Endothelial cell of umbilical vein (primary cell): ENCODE results near the gene PDE6B. TPM values are rescaled to one million over a fixed set of nuclear protein-coding genes. Genes with fewer than 3 reads are reported as not detected.

Experiments
- BruUV-seq: library from RNA; stranded (reverse); fragments of 400-500 nt; replicated peaks from 2 replicates; lab custom pipeline; 2021; lab: Mats Ljungman, UMichigan
- CTCF ChIA-PET: fragments of 300-600, 350-600 bp; sonication (Branson Sonifier 250); formaldehyde crosslinking; loops from one replicate; lab custom pipeline; 2021; ENCODE audit warnings: antibody characterized with exemption, inconsistent platforms; lab: Charles Lee
- POLR2A ChIA-PET: fragments of 300-600, 350-600 bp; sonication (Branson Sonifier 250); formaldehyde crosslinking; loops from one replicate; lab custom pipeline; 2021; ENCODE audit warnings: antibody characterized with exemption, inconsistent platforms; lab: Charles Lee
- DNase-seq: peaks from one replicate; pipeline ENCODE4 v3.0.0-alpha.2; 2011; ENCODE audit warnings: low read depth, low spot score
- FAIRE-seq: peaks from 2 replicates; lab custom pipeline; 2011; peaks lifted over from hg19 to GRCh38; lab: Jason Lieb, UNC
- H2AFZ ChIP-seq: 2 replicates; pipeline ENCODE4 v1.6.0; 2012; ENCODE audit warnings: low read depth, low read length, control low read depth, inconsistent platforms
- H3K27ac ChIP-seq: 2 replicates; pipeline ENCODE4 v1.5.1; 2011; ENCODE audit warnings: low read depth, mild to moderate bottlenecking, control low read depth, low read length, moderate library complexity; ENCODE audit not compliant: insufficient read depth
- H3K27me3 ChIP-seq, 2 experiments: 2 replicates each; pipeline versions ENCODE4 v1.6.0 to v1.6.1; 2011; ENCODE audit warnings: low read length in 2 of 2, mixed read lengths in 1 of 2; ENCODE audit not compliant: control insufficient read depth in 2 of 2, insufficient read depth in 2 of 2
- H3K36me3 ChIP-seq, 2 experiments: 2 replicates in 1 of 2; 3 replicates in 1 of 2; pipeline ENCODE4 v1.5.1; 2011; ENCODE audit warnings: low read length in 2 of 2, mild to moderate bottlenecking in 1 of 2, moderate library complexity in 1 of 2; ENCODE audit not compliant: control insufficient read depth in 2 of 2, insufficient read depth in 2 of 2; ENCODE audit errors: extremely low read depth in 1 of 2
- H3K4me1 ChIP-seq: 3 replicates; pipeline ENCODE4 v1.5.1; 2011; ENCODE audit warnings: mild to moderate bottlenecking, low read length; ENCODE audit not compliant: control insufficient read depth, insufficient read depth; ENCODE audit errors: extremely low read depth
- H3K4me2 ChIP-seq: 2 replicates; pipeline ENCODE4 v1.6.1; 2011; ENCODE audit warnings: low read length, control low read depth, mixed read lengths; ENCODE audit not compliant: insufficient read depth
- H3K4me3 ChIP-seq, 3 experiments: fragments of 200-600 bp in 1 of 3; sonication (generic), shearing (Covaris generic) in 1 of 3; replicated peaks in 1 of 3; 2 replicates each; pipeline ENCODE4 v1.5.1; 2011 to 2016; ENCODE audit warnings: control low read depth in 3 of 3, low read length in 3 of 3, mild to moderate bottlenecking in 2 of 3, inconsistent platforms in 1 of 3, low read depth in 1 of 3, moderate library complexity in 1 of 3; ENCODE audit not compliant: insufficient read depth in 1 of 3
- H3K79me2 ChIP-seq: 2 replicates; pipeline ENCODE4 v1.6.0; 2012; ENCODE audit warnings: low read length, inconsistent platforms; ENCODE audit not compliant: control insufficient read depth, insufficient read depth
- H3K9ac ChIP-seq: replicated peaks from 2 replicates; pipeline ENCODE3; 2011; ENCODE audit warnings: low read length, control low read depth; ENCODE audit not compliant: insufficient read depth; ENCODE audit errors: extremely low read depth
- H3K9me1 ChIP-seq: replicated peaks from 3 replicates; pipeline ENCODE4 v1.6.0; 2011; ENCODE audit warnings: mild to moderate bottlenecking, low read length; ENCODE audit not compliant: control insufficient read depth, insufficient read depth; ENCODE audit errors: extremely low read depth
- H3K9me3 ChIP-seq: replicated peaks from 2 replicates; pipeline ENCODE4 v1.5.1; 2012; ENCODE audit warnings: low read length, inconsistent platforms; ENCODE audit not compliant: control insufficient read depth, insufficient read depth
- H4K20me1 ChIP-seq: replicated peaks from 2 replicates; pipeline ENCODE3; 2011; ENCODE audit warnings: mild to moderate bottlenecking, low read length; ENCODE audit not compliant: control insufficient read depth, insufficient read depth; ENCODE audit errors: extremely low read depth
- EZH2 ChIP-seq: IDR thresholded peaks from 2 replicates; pipeline ENCODE4 v1.6.1; 2012; ENCODE audit warnings: borderline replicate concordance, low read depth, mild to moderate bottlenecking, moderate library complexity, low read length, inconsistent platforms; ENCODE audit not compliant: severe bottlenecking
- FOS ChIP-seq: IDR thresholded peaks from 2 replicates; pipeline ENCODE4 v1.6.1; 2011; ENCODE audit warnings: mild to moderate bottlenecking, low read length, moderate library complexity, borderline replicate concordance; ENCODE audit not compliant: insufficient read depth
- GATA2 ChIP-seq: IDR thresholded peaks from 2 replicates; pipeline ENCODE4 v1.7.0; 2011; ENCODE audit warnings: low read depth, mild to moderate bottlenecking, moderate library complexity, mixed read lengths, low read length; ENCODE audit not compliant: insufficient read length, insufficient read depth
- JUN ChIP-seq: IDR thresholded peaks from 2 replicates; pipeline ENCODE4 v1.6.1; 2011; ENCODE audit warnings: borderline replicate concordance, low read depth; ENCODE audit not compliant: insufficient read length, insufficient read depth
- MAX ChIP-seq: IDR thresholded peaks from 2 replicates; pipeline ENCODE4 v1.6.1; 2011; ENCODE audit not compliant: insufficient read depth, insufficient read length
- POLR2AphosphoS5 ChIP-seq: IDR thresholded peaks from 2 replicates; pipeline ENCODE4 v1.6.1; 2012; ENCODE audit warnings: low read depth, mild to moderate bottlenecking, control low read depth, low read length, moderate library complexity; ENCODE audit not compliant: insufficient read depth
- dilution Hi-C: fragments of 300-500 bp; cut with MboI; formaldehyde crosslinking; loops from one replicate; pipeline ENCODE4 v1.15.0; 2019; ENCODE audit warnings: low sequenced_read_pairs; ENCODE audit not compliant: extremely low pct_ligation_motif_present
- intact Hi-C: fragments of 100-400 bp; cut with micrococcal nuclease; formaldehyde crosslinking; loops from one replicate; pipeline ENCODE4 v1.10.0; 2022
- polyA plus RNA-seq, 4 experiments: library from polyadenylated mRNA; depleted of rRNA in 3 of 4; stranded (reverse) in 3 of 4; unstranded in 1 of 4; fragments of >200 nt; gene quantifications; 2 replicates each; pipeline versions ENCODE4 v1.2.1 to v1.2.3, GENCODE V29; 2011 to 2012; ENCODE audit warnings: missing spikeins in 1 of 4
- total RNA-seq: library from RNA; stranded (reverse); gene quantifications from 2 replicates; pipeline ENCODE4 v1.2.3, GENCODE V29; 2021
- TF ChIP-seq, protein P1 (sequence below), 2 donors: IDR thresholded peaks; 1 replicate in 1 of 2; 2 replicates in 1 of 2; pipeline ENCODE4 v1.5.1; 2011; ENCODE audit warnings: low read length in 2 of 2, mild to moderate bottlenecking in 2 of 2, moderate library complexity in 2 of 2, control low read depth in 1 of 2, inconsistent platforms in 1 of 2, low read depth in 1 of 2; ENCODE audit not compliant: insufficient read depth in 1 of 2; ENCODE audit errors: extremely low read depth in 1 of 2

The PDE6B gene
- total and polyA plus RNA-seq, 2 donors (not counting 3 experiments of a cell fraction or from before 2014, with no cell fraction given): 0.77 to 1.8 TPM

GRCh38 chr4:635851-636627 lies 10.7 kb downstream of the PDE6B start:
- FAIRE-seq: no peak
- Histone ChIP-seq H3K27me3 (no peaks in the 10 kb centered on the region), H3K9me3 (no peaks in the 10 kb centered on the region), H3K4me1 (no peaks in the 10 kb centered on the region), H2AFZ (no peak overlapping the region), H3K79me2 (no peaks in the 10 kb centered on the region), H3K36me3 (no peaks in the 10 kb centered on the region), H3K27ac (no peak overlapping the region), H3K9ac (no peak overlapping the region), H3K4me3 (no peak overlapping the region), H4K20me1 (no peaks in the 10 kb centered on the region), H3K9me1 (no peaks in the 10 kb centered on the region), H3K4me2 (no peak overlapping the region)
- DNase-seq: no peak
- ChIA-PET POLR2A (no interaction called here), CTCF (no interaction called here)
- intact Hi-C loops: no loop called here
- TF ChIP-seq, protein P1, sequence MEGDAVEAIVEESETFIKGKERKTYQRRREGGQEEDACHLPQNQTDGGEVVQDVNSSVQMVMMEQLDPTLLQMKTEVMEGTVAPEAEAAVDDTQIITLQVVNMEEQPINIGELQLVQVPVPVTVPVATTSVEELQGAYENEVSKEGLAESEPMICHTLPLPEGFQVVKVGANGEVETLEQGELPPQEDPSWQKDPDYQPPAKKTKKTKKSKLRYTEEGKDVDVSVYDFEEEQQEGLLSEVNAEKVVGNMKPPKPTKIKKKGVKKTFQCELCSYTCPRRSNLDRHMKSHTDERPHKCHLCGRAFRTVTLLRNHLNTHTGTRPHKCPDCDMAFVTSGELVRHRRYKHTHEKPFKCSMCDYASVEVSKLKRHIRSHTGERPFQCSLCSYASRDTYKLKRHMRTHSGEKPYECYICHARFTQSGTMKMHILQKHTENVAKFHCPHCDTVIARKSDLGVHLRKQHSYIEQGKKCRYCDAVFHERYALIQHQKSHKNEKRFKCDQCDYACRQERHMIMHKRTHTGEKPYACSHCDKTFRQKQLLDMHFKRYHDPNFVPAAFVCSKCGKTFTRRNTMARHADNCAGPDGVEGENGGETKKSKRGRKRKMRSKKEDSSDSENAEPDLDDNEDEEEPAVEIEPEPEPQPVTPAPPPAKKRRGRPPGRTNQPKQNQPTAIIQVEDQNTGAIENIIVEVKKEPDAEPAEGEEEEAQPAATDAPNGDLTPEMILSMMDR (IDR thresholded peaks at IDR 0.05; ENCODE audit: extremely low read depth in 1 of 2, insufficient read depth in 1 of 2, low read depth in 1 of 2, low read length in 2 of 2): no peak
- no peak for TF ChIP-seq EZH2
- BruUV-seq: no TSS peak
- dilution Hi-C loops: no loop called here

DNA sequence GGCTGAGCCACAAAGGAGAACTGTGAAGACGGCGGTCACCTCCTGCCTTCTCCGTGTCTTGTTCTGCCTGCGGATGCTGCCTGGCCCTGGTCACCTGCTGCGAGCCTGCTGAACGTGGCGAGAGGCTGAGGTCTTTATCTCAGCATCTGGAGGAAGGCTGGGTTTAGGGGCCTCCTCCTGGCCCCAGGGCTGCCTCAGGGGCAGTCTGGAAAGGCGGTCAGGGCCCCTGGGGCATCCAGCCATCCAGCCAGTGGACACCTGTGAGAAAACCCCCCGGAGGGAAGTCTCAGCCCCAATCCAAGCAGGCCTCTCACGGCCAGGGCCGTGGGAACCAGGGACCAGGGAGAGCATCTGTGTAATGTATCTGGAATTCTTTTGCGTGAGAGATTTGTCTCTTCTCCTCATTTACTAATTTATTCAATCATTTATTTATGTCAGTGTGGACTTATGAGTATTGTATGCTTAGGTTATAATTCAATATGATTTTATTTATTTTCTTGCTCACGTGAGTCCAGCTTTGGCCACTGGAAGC lies 11.3 kb downstream of the PDE6B start:
- no peaks in the 10 kb centered on the region for H3K9me1 ChIP-seq
- no peak for FAIRE-seq
- no peaks in the 10 kb centered on the region for H3K79me2 ChIP-seq
- no peaks in the 10 kb centered on the region for H3K27me3 ChIP-seq
- no peak overlapping the region for H3K4me3 ChIP-seq
- DNase-seq: no peak
- H3K9ac ChIP-seq: no peak overlapping the region
- dilution Hi-C loops (no loop called here), intact Hi-C loops (no loop called here)
- TF ChIP-seq MAX (no peak), GATA2 (no peak), EZH2 (no peak), JUN (no peak), FOS (no peak), POLR2AphosphoS5 (no peak)
- TF ChIP-seq, protein P1 (IDR thresholded peaks at IDR 0.05; ENCODE audit: extremely low read depth in 1 of 2, insufficient read depth in 1 of 2, low read depth in 1 of 2, low read length in 2 of 2): no peak
- no TSS peak for BruUV-seq
- no peaks in the 10 kb centered on the region for H4K20me1 ChIP-seq
- ChIA-PET CTCF (no interaction called here), POLR2A (no interaction called here)
- H3K9me3 ChIP-seq: no peaks in the 10 kb centered on the region
- no peak overlapping the region for H2AFZ ChIP-seq
- no peaks in the 10 kb centered on the region for H3K36me3 ChIP-seq
- H3K4me1 ChIP-seq: no peaks in the 10 kb centered on the region
- H3K4me2 ChIP-seq: no peak overlapping the region
- H3K27ac ChIP-seq: no peak overlapping the region
